Measurements from ENCODE around the gene MRPL36.

Gene MRPL36

GRCh38 chr5:1820926-1821325 lies 21.3 kb upstream of the MRPL36 start:
- H2BK120ac ChIP-seq (ENCODE audit: insufficient read depth, low read length, poor library complexity): no peak overlapping the region
- H3K9me3 ChIP-seq (ENCODE audit: insufficient read depth, low read depth, low read length): no peaks in the 10 kb centered on the region
- H4K91ac ChIP-seq (ENCODE audit: low read depth, low read length): no peak overlapping the region
- no peak overlapping the region for H3K4me3 ChIP-seq (ENCODE audit: low read depth, low read length)
- no peak overlapping the region for H3K4ac ChIP-seq (ENCODE audit: low read depth, low read length)
- no peak overlapping the region for H2AFZ ChIP-seq (ENCODE audit: insufficient read depth, low read length, poor library complexity)
- H2BK5ac ChIP-seq (ENCODE audit: low read depth, low read length, poor library complexity): no peak overlapping the region
- H3K23ac ChIP-seq (ENCODE audit: low read length): no peak overlapping the region
- H3K14ac ChIP-seq (ENCODE audit: low read length): no peak overlapping the region
- H4K12ac ChIP-seq (ENCODE audit: low read depth, low read length): no peak overlapping the region
- H3K9ac ChIP-seq (ENCODE audit: low read length): no peak overlapping the region
- WGBS (ENCODE audit: extremely low coverage, insufficient coverage, insufficient read length): no CpG with 5 or more reads among the region's 4 CpGs
- no peak overlapping the region for H3K18ac ChIP-seq (ENCODE audit: low read length)
- H3K4me1 ChIP-seq (ENCODE audit: control insufficient read depth in 1 of 2, insufficient read depth in 2 of 2, low read length in 2 of 2): no peaks in the 10 kb centered on the region
- H4K8ac ChIP-seq (ENCODE audit: low read depth, low read length): no peak overlapping the region
- H3K79me1 ChIP-seq (ENCODE audit: low read length): no peaks in the 10 kb centered on the region
- H3K27me3 ChIP-seq (ENCODE audit: insufficient read depth, low read length): no peaks in the 10 kb centered on the region
- H3K27ac ChIP-seq (ENCODE audit: low read depth, low read length): no peak overlapping the region
- DNase-seq: no peak
- H3K36me3 ChIP-seq (ENCODE audit: control insufficient read depth in 1 of 2, insufficient read depth in 2 of 2, low read length in 2 of 2): peaks cover 38 to 51% of the 10 kb centered on the region in 2 experiments
- no peak overlapping the region for H2AK5ac ChIP-seq (ENCODE audit: low read length)
- H3K4me2 ChIP-seq (ENCODE audit: low read length): no peak overlapping the region
- no peak overlapping the region for H2BK12ac ChIP-seq (ENCODE audit: low read length)
- no peaks in the 10 kb centered on the region for H3K79me2 ChIP-seq (ENCODE audit: control insufficient read depth, insufficient read depth, low read length, poor library complexity)

GRCh38 chr5:1820381-1820780 lies 20.7 kb upstream of the MRPL36 start:
- no peak overlapping the region for H4K8ac ChIP-seq (ENCODE audit: low read depth, low read length)
- H3K14ac ChIP-seq (ENCODE audit: low read length): no peak overlapping the region
- H2BK120ac ChIP-seq (ENCODE audit: insufficient read depth, low read length, poor library complexity): no peak overlapping the region
- WGBS (ENCODE audit: extremely low coverage, insufficient coverage, insufficient read length): no CpG with 5 or more reads among the region's 12 CpGs
- no peaks in the 10 kb centered on the region for H3K79me2 ChIP-seq (ENCODE audit: control insufficient read depth, insufficient read depth, low read length, poor library complexity)
- H3K4me3 ChIP-seq (ENCODE audit: low read depth, low read length): no peak overlapping the region
- H3K4ac ChIP-seq (ENCODE audit: low read depth, low read length): no peak overlapping the region
- peaks cover 41 to 53% of the 10 kb centered on the region in 2 experiments for H3K36me3 ChIP-seq (ENCODE audit: control insufficient read depth in 1 of 2, insufficient read depth in 2 of 2, low read length in 2 of 2)
- no peak overlapping the region for H3K23ac ChIP-seq (ENCODE audit: low read length)
- no peak overlapping the region for H3K9ac ChIP-seq (ENCODE audit: low read length)
- H3K18ac ChIP-seq (ENCODE audit: low read length): no peak overlapping the region
- no peak overlapping the region for H2BK5ac ChIP-seq (ENCODE audit: low read depth, low read length, poor library complexity)
- no peaks in the 10 kb centered on the region for H3K9me3 ChIP-seq (ENCODE audit: insufficient read depth, low read depth, low read length)
- H4K91ac ChIP-seq (ENCODE audit: low read depth, low read length): no peak overlapping the region
- H3K79me1 ChIP-seq (ENCODE audit: low read length): no peaks in the 10 kb centered on the region
- no peak overlapping the region for H2BK12ac ChIP-seq (ENCODE audit: low read length)
- DNase-seq: no peak
- no peak overlapping the region for H2AK5ac ChIP-seq (ENCODE audit: low read length)
- no peaks in the 10 kb centered on the region for H3K27me3 ChIP-seq (ENCODE audit: insufficient read depth, low read length)
- H4K12ac ChIP-seq (ENCODE audit: low read depth, low read length): no peak overlapping the region
- no peak overlapping the region for H3K4me2 ChIP-seq (ENCODE audit: low read length)
- no peak overlapping the region for H2AFZ ChIP-seq (ENCODE audit: insufficient read depth, low read length, poor library complexity)
- no peaks in the 10 kb centered on the region for H3K4me1 ChIP-seq (ENCODE audit: control insufficient read depth in 1 of 2, insufficient read depth in 2 of 2, low read length in 2 of 2)
- no peak overlapping the region for H3K27ac ChIP-seq (ENCODE audit: low read depth, low read length)

- Histone ChIP-seq H3K36me3 (ENCODE audit: control insufficient read depth in 1 of 2, insufficient read depth in 2 of 2, low read length in 2 of 2) (peaks cover 43 to 54% of the 10 kb centered on the region in 2 experiments), H3K4ac (ENCODE audit: low read depth, low read length) (no peak overlapping the region), H3K9ac (ENCODE audit: low read length) (no peak overlapping the region), H2BK12ac (ENCODE audit: low read length) (no peak overlapping the region), H3K18ac (ENCODE audit: low read length) (no peak overlapping the region), H3K27ac (ENCODE audit: low read depth, low read length) (no peak overlapping the region), H3K4me3 (ENCODE audit: low read depth, low read length) (no peak overlapping the region), H3K79me2 (ENCODE audit: control insufficient read depth, insufficient read depth, low read length, poor library complexity) (no peaks in the 10 kb centered on the region), H3K27me3 (ENCODE audit: insufficient read depth, low read length) (no peaks in the 10 kb centered on the region), H2BK5ac (ENCODE audit: low read depth, low read length, poor library complexity) (no peak overlapping the region), H4K91ac (ENCODE audit: low read depth, low read length) (no peak overlapping the region), H2AFZ (ENCODE audit: insufficient read depth, low read length, poor library complexity) (no peak overlapping the region), H3K4me1 (ENCODE audit: control insufficient read depth in 1 of 2, insufficient read depth in 2 of 2, low read length in 2 of 2) (no peaks in the 10 kb centered on the region), H4K12ac (ENCODE audit: low read depth, low read length) (no peak overlapping the region), H3K9me3 (ENCODE audit: insufficient read depth, low read depth, low read length) (no peaks in the 10 kb centered on the region), H3K4me2 (ENCODE audit: low read length) (no peak overlapping the region), H3K14ac (ENCODE audit: low read length) (no peak overlapping the region), H3K79me1 (ENCODE audit: low read length) (no peaks in the 10 kb centered on the region), H2BK120ac (ENCODE audit: insufficient read depth, low read length, poor library complexity) (no peak overlapping the region), H3K23ac (ENCODE audit: low read length) (no peak overlapping the region), H2AK5ac (ENCODE audit: low read length) (no peak overlapping the region), H4K8ac (ENCODE audit: low read depth, low read length) (no peak overlapping the region)
- no CpG with 5 or more reads among the region's 2 CpGs for WGBS (ENCODE audit: extremely low coverage, insufficient coverage, insufficient read length)
- no peak for DNase-seq
Measured at GRCh38 chr5:1819458-1819857, 19.8 kb upstream of the MRPL36 start.

GRCh38 chr5:1818784-1819183 lies 19.1 kb upstream of the MRPL36 start:
- Histone ChIP-seq H2AFZ (ENCODE audit: insufficient read depth, low read length, poor library complexity) (no peak overlapping the region), H3K36me3 (ENCODE audit: control insufficient read depth in 1 of 2, insufficient read depth in 2 of 2, low read length in 2 of 2) (peaks cover 45 to 55% of the 10 kb centered on the region in 2 experiments), H3K27ac (ENCODE audit: low read depth, low read length) (no peak overlapping the region), H3K9me3 (ENCODE audit: insufficient read depth, low read depth, low read length) (no peaks in the 10 kb centered on the region), H3K9ac (ENCODE audit: low read length) (no peak overlapping the region), H3K4me3 (ENCODE audit: low read depth, low read length) (no peak overlapping the region), H2AK5ac (ENCODE audit: low read length) (no peak overlapping the region), H3K4me1 (ENCODE audit: control insufficient read depth in 1 of 2, insufficient read depth in 2 of 2, low read length in 2 of 2) (no peaks in the 10 kb centered on the region), H3K23ac (ENCODE audit: low read length) (no peak overlapping the region), H3K4ac (ENCODE audit: low read depth, low read length) (no peak overlapping the region), H3K4me2 (ENCODE audit: low read length) (no peak overlapping the region), H3K27me3 (ENCODE audit: insufficient read depth, low read length) (no peaks in the 10 kb centered on the region), H4K12ac (ENCODE audit: low read depth, low read length) (no peak overlapping the region), H3K18ac (ENCODE audit: low read length) (no peak overlapping the region), H2BK5ac (ENCODE audit: low read depth, low read length, poor library complexity) (no peak overlapping the region), H2BK120ac (ENCODE audit: insufficient read depth, low read length, poor library complexity) (no peak overlapping the region), H3K14ac (ENCODE audit: low read length) (no peak overlapping the region), H4K8ac (ENCODE audit: low read depth, low read length) (no peak overlapping the region), H3K79me2 (ENCODE audit: control insufficient read depth, insufficient read depth, low read length, poor library complexity) (no peaks in the 10 kb centered on the region), H3K79me1 (ENCODE audit: low read length) (no peaks in the 10 kb centered on the region), H2BK12ac (ENCODE audit: low read length) (no peak overlapping the region), H4K91ac (ENCODE audit: low read depth, low read length) (no peak overlapping the region)
- no CpG with 5 or more reads among the region's 5 CpGs for WGBS (ENCODE audit: extremely low coverage, insufficient coverage, insufficient read length)
- DNase-seq: no peak

Data from trophoblast cell (in vitro differentiated cells and primary cell).